K562 (cell line): ENCODE measurements around the gene FHIT. TPM values are rescaled to one million over a fixed set of nuclear protein-coding genes. Genes with fewer than 3 reads are reported as not detected.

Experiments
- ATAC-seq: fragments of 200-7000 bp; cut with Tn5 transposase; 3 replicates; pipeline ENCODE4 v1.9.1; 2020; ENCODE audit warnings: moderate library complexity
- BruUV-seq: library from RNA; stranded (reverse); fragments of 400-500 nt; replicated peaks from 2 replicates; lab custom pipeline; 2021; lab: Mats Ljungman, UMichigan
- CTCF ChIA-PET: fragments of 300-600 bp; formaldehyde crosslinking; extraction: SDS; loops from one replicate; lab custom pipeline; 2021; ENCODE audit warnings: low intra/inter-chr PET ratio; lab: Yijun Ruan, JAX
- POLR2A ChIA-PET: fragments of 300-600, 350-650 bp; sonication (Branson Sonifier 250); formaldehyde crosslinking; extraction: SDS; loops from one replicate; lab custom pipeline; 2021; ENCODE audit warnings: antibody characterized with exemption, inconsistent platforms; lab: Yijun Ruan, JAX
- DNase-seq, 4 experiments: peaks; one replicate each; pipeline versions ENCODE4 v3.0.0 to v3.0.0-alpha.2; 2011 to 2018; ENCODE audit warnings: low spot score in 3 of 4, mixed read lengths in 3 of 4; ENCODE audit errors: extremely low read depth in 1 of 4
- FAIRE-seq: peaks from 2 replicates; lab custom pipeline; 2011; peaks lifted over from hg19 to GRCh38; lab: Jason Lieb, UNC
- H2AFZ ChIP-seq: 2 replicates; pipeline ENCODE4 v1.6.0; 2011; ENCODE audit warnings: low read depth, low read length, control low read depth, inconsistent platforms
- H3K27ac ChIP-seq: fragments of 200-600 bp; 3 replicates; pipeline ENCODE4 v1.8.0; 2011; ENCODE audit warnings: low read depth, mild to moderate bottlenecking, control low read depth, inconsistent platforms, low read length, moderate library complexity, mixed read lengths; ENCODE audit errors: extremely low read depth
- H3K27me3 ChIP-seq, 2 experiments: fragments of 300-600 bp in 1 of 2; 2 replicates in 1 of 2; 3 replicates in 1 of 2; pipeline versions ENCODE4 v1.6.0 to v1.8.0; 2011; ENCODE audit warnings: inconsistent platforms in 2 of 2, low read length in 2 of 2, mild to moderate bottlenecking in 1 of 2, mixed read lengths in 1 of 2, moderate library complexity in 1 of 2; ENCODE audit not compliant: control insufficient read depth in 2 of 2, insufficient read depth in 2 of 2
- H3K36me3 ChIP-seq: fragments of 300-600 bp; 3 replicates; pipeline ENCODE4 v1.8.0; 2011; ENCODE audit warnings: mild to moderate bottlenecking, low read length, inconsistent platforms; ENCODE audit not compliant: control insufficient read depth, insufficient read depth
- H3K4me1 ChIP-seq, 2 experiments: fragments of 200-600 bp in 1 of 2; replicated peaks in 1 of 2; 2 replicates in 1 of 2; 3 replicates in 1 of 2; pipeline versions ENCODE4 v1.5.1 to v1.8.0; 2011; ENCODE audit warnings: inconsistent platforms in 2 of 2, low read length in 2 of 2, mild to moderate bottlenecking in 1 of 2, mixed read lengths in 1 of 2, moderate library complexity in 1 of 2; ENCODE audit not compliant: control insufficient read depth in 2 of 2, insufficient read depth in 2 of 2
- H3K4me2 ChIP-seq: 2 replicates; pipeline ENCODE4 v1.6.1; 2011; ENCODE audit warnings: low read length, control low read depth, inconsistent platforms, mixed read lengths; ENCODE audit not compliant: insufficient read depth
- H3K4me3 ChIP-seq: fragments of 200-600 bp; sonication (generic), shearing (Covaris generic); 2 replicates; pipeline ENCODE4 v1.5.1; 2016; ENCODE audit warnings: control low read depth, inconsistent platforms
- H3K79me2 ChIP-seq: fragments of 200-600 bp; 3 replicates; pipeline ENCODE4 v1.8.0; 2011; ENCODE audit warnings: low read length, inconsistent platforms; ENCODE audit not compliant: control insufficient read depth, insufficient read depth
- H3K9ac ChIP-seq, 2 experiments: 2 replicates each; pipeline versions ENCODE4 v1.6.0 to v1.6.1; 2011; ENCODE audit warnings: low read depth in 2 of 2, low read length in 2 of 2, control low read depth in 1 of 2, inconsistent platforms in 1 of 2, mild to moderate bottlenecking in 1 of 2, mixed read lengths in 1 of 2; ENCODE audit not compliant: insufficient read depth in 1 of 2
- H3K9me1 ChIP-seq: one replicate; pipeline ENCODE4 v1.6.0; 2011; ENCODE audit warnings: inconsistent platforms, mild to moderate bottlenecking, low read length, moderate library complexity; ENCODE audit not compliant: control insufficient read depth, insufficient read depth
- H3K9me3 ChIP-seq: replicated peaks from 2 replicates; pipeline ENCODE4 v1.5.1; 2011; ENCODE audit warnings: low read depth, low read length, inconsistent platforms; ENCODE audit not compliant: control insufficient read depth, insufficient read depth
- H4K20me1 ChIP-seq: replicated peaks from 2 replicates; pipeline ENCODE4 v1.6.1; 2011; ENCODE audit warnings: low read length, inconsistent platforms, mixed read lengths; ENCODE audit not compliant: control insufficient read depth, insufficient read depth
- ADNP ChIP-seq: fragments of 200-800 bp; sonication (Bioruptor generic); IDR thresholded peaks from 2 replicates; pipeline ENCODE4 v1.6.1; 2016; ENCODE audit warnings: missing genetic modification characterization, missing compliant biosample characterization
- ASH1L ChIP-seq: fragments of 450-650 bp; IDR thresholded peaks from 2 replicates; pipeline ENCODE4 v1.6.1; 2018; ENCODE audit warnings: borderline replicate concordance, mild to moderate bottlenecking, low read depth; ENCODE audit not compliant: partially characterized antibody
- CBFA2T3 ChIP-seq: fragments of 450-650 bp; IDR thresholded peaks from 2 replicates; pipeline ENCODE4 v1.6.1; 2017
- CXXC5 ChIP-seq: fragments of 250-450 bp; sonication (Bioruptor Pico); IDR thresholded peaks from 2 replicates; pipeline ENCODE4 v1.8.0; 2022; ENCODE audit warnings: inconsistent platforms, mild to moderate bottlenecking, moderate library complexity
- FOXJ3 ChIP-seq: sonication (generic); formaldehyde crosslinking; IDR thresholded peaks from 2 replicates; pipeline ENCODE4 v1.4.0; 2020; ENCODE audit warnings: mild to moderate bottlenecking, missing genetic modification reagents
- HSF4 ChIP-seq: fragments of 250-450 bp; sonication (Bioruptor Pico); IDR thresholded peaks from 2 replicates; pipeline ENCODE4 v2.1.2; 2022; ENCODE audit warnings: mild to moderate bottlenecking, moderate library complexity, borderline replicate concordance
- IRF2 ChIP-seq: sonication (generic); formaldehyde crosslinking; IDR thresholded peaks from 2 replicates; pipeline ENCODE4 v1.8.1; 2022; ENCODE audit warnings: mild to moderate bottlenecking, missing genetic modification reagents
- KLF13 ChIP-seq: fragments of 450-650 bp; IDR thresholded peaks from 2 replicates; pipeline ENCODE4 v1.6.1; 2016; ENCODE audit warnings: missing genetic modification characterization, low read depth, mild to moderate bottlenecking, missing compliant biosample characterization, moderate library complexity, borderline replicate concordance
- MYNN ChIP-seq, 2 experiments: sonication (generic); formaldehyde crosslinking in 1 of 2; IDR thresholded peaks; 2 replicates each; pipeline versions ENCODE4 v1.5.0 to v1.6.1; 2016 to 2020; ENCODE audit warnings: antibody characterized with exemption in 1 of 2, missing genetic modification reagents in 1 of 2
- NBN ChIP-seq: fragments of 450-650 bp; IDR thresholded peaks from 2 replicates; pipeline ENCODE4 v1.6.1; 2016; ENCODE audit warnings: low read depth, mild to moderate bottlenecking
- PTTG1 ChIP-seq: fragments of 450-650 bp; IDR thresholded peaks from 2 replicates; pipeline ENCODE4 v1.6.1; 2016; ENCODE audit warnings: low read depth, mild to moderate bottlenecking, missing genetic modification characterization, missing compliant biosample characterization
- ZNF134 ChIP-seq: fragments of 250-450 bp; sonication (Bioruptor Pico); conservative IDR thresholded peaks from 2 replicates; pipeline ENCODE4 v1.4.0; 2020
- WGBS: fragments of 100-300 bp; shearing (Covaris generic); methylation state at CpG from one replicate; pipeline ENCODE4 v1.1.6; 2016; ENCODE audit warnings: low coverage, mixed read lengths; ENCODE audit not compliant: insufficient coverage; ENCODE audit errors: missing lambda C conversion rate; 5-methylcytosine and 5-hydroxymethylcytosine counted together
- in situ Hi-C: fragments of 300-500 bp; cut with MboI; formaldehyde crosslinking; loops from 4 replicates; pipeline ENCODE4 v1.15.0; 2018; ENCODE audit warnings: inconsistent platforms, mixed read lengths
- intact Hi-C: fragments of 100-400 bp; cut with micrococcal nuclease; formaldehyde crosslinking; loops from 2 replicates; pipeline ENCODE4 v1.14.2; 2022
- polyA plus RNA-seq, 8 experiments: library from polyadenylated mRNA; depleted of rRNA in 4 of 8; stranded (reverse) in 5 of 8; unstranded in 3 of 8; fragments of >200 nt; fragmentation: Nextera tagmentation in 2 of 8; fragmentation: Illumina TruSeq in 1 of 8; extraction: Ambion mirVana in 2 of 8; extraction: Trizol in 1 of 8; gene quantifications; 2 replicates each; pipeline versions ENCODE4 v1.2.1 to v1.2.3, GENCODE V29; 2011 to 2014; ENCODE audit warnings: inconsistent platforms in 1 of 8, missing spikeins in 1 of 8
- total RNA-seq, 7 experiments: library from RNA; depleted of rRNA in 6 of 7; stranded (reverse); fragments of >200 nt in 6 of 7; fragmentation: Illumina TruSeq in 2 of 7; extraction: Trizol in 2 of 7; gene quantifications; 2 replicates each; pipeline versions ENCODE4 v1.2.1 to v1.2.3, GENCODE V29; 2011 to 2021; ENCODE audit warnings: low replicate concordance in 1 of 7

FHIT gene
- total and polyA plus RNA-seq, 9 of the 15 experiments (the other 6 are each of a cell fraction or from before 2014, with no cell fraction given): 1.7 to 9.1 (median 4.3) TPM

GRCh38 chr3:60226912-60227311 lies 1024.3 kb downstream of the FHIT start:
- Histone ChIP-seq H3K9me1 (no peaks in the 10 kb centered on the region), H3K27me3 (no peaks in the 10 kb centered on the region), H3K4me3 (no peak overlapping the region), H3K4me1 (no peaks in the 10 kb centered on the region; a peak in 1 of 5 replicates), H2AFZ (no peak overlapping the region), H4K20me1 (no peaks in the 10 kb centered on the region), H3K9ac (no peak overlapping the region), H3K79me2 (no peaks in the 10 kb centered on the region), H3K4me2 (no peak overlapping the region), H3K27ac (no peak overlapping the region), H3K9me3 (no peaks in the 10 kb centered on the region), H3K36me3 (no peaks in the 10 kb centered on the region)
- CTCF ChIA-PET: no interaction called here
- FAIRE-seq (no peak), DNase-seq (no peak), ATAC-seq (no peak)
- intact Hi-C loops: no loop called here
- no TSS peak for BruUV-seq
- WGBS: 38% methylated on average over 2 of the region's 2 CpGs
- TF ChIP-seq KLF13 (tag) (no peak), ADNP (tag) (no peak), HSF4 (no peak)
- in situ Hi-C loops: no loop called here
- POLR2A ChIA-PET: no interaction called here

- Histone ChIP-seq H3K27me3 (no peaks in the 10 kb centered on the region), H3K36me3 (no peaks in the 10 kb centered on the region), H3K4me2 (no peak overlapping the region; the same call in 1 of the 2 replicates), H4K20me1 (no peaks in the 10 kb centered on the region), H3K9me3 (no peaks in the 10 kb centered on the region), H3K27ac (no peak overlapping the region), H2AFZ (no peak overlapping the region), H3K4me1 (no peaks in the 10 kb centered on the region; a peak in 2 of 5 replicates), H3K9ac (no peak overlapping the region), H3K9me1 (no peaks in the 10 kb centered on the region), H3K79me2 (no peaks in the 10 kb centered on the region), H3K4me3 (no peak overlapping the region)
- ChIA-PET CTCF (no interaction called here), POLR2A (interaction anchor here (1.2 kb wide), 1 partner anchor 9 kb away, joined by 3 read pairs; no protein-coding TSS in a partner anchor)
- no TSS peak for BruUV-seq
- DNase-seq (no peak), FAIRE-seq (no peak), ATAC-seq (no peak)
- in situ Hi-C loops: no loop called here
- WGBS: 86% methylated on average over 2 of the region's 3 CpGs
- intact Hi-C loops: no loop called here
- TF ChIP-seq FOXJ3 (CRISPR knock-in tag): no peak
- no peak for TF ChIP-seq IRF2 (CRISPR knock-in tag)
- TF ChIP-seq MYNN (IDR thresholded peaks at IDR 0.05): no peak
- TF ChIP-seq MYNN (CRISPR knock-in tag; IDR thresholded peaks at IDR 0.05): no peak
- TF ChIP-seq CBFA2T3: no peak
- TF ChIP-seq CXXC5 (CRISPR knock-in tag): no peak
- TF ChIP-seq PTTG1 (tag): no peak
- no peak for TF ChIP-seq ASH1L
- TF ChIP-seq NBN: no peak
- no peak for TF ChIP-seq ZNF134 (CRISPR knock-in tag)
Observed at GRCh38 chr3:60225848-60226247, 1025.4 kb downstream of the FHIT start.
